HepG2 (cell line): ENCODE data around the gene GNA15.

Source experiments
- MAX ChIP-seq: IDR thresholded peaks from 2 replicates; pipeline ENCODE4 v1.6.1; 2012; ENCODE audit warnings: inconsistent platforms
- SRSF1 ChIP-seq: fragments of 200-400 bp; formaldehyde crosslinking; optimal IDR thresholded peaks from 2 replicates; pipeline ENCODE3; 2017; ENCODE audit warnings: mild to moderate bottlenecking, low read depth, low read length, moderate library complexity

- TF ChIP-seq SRSF1 (no peak), MAX (no peak)
Measured at GRCh38 chr19:3206216-3206953, 70.6 kb downstream of the GNA15 start.
